Stimulated activated CD8-positive, alpha-beta memory T cell treated with anti-CD3 and anti-CD28 coated beads, Interleukin-12 subunit alpha, Interleukin-12 subunit beta, amount 100 ng/mL, for 4 hours (primary cell): ENCODE results near the gene CCL17.

Experiments used
- DNase-seq: peaks from one replicate; pipeline ENCODE4 v3.0.0-alpha.2; 2020; ENCODE audit warnings: low read depth

Gene CCL17

GRCh38 chr16:57377080-57377841, 27.3 kb upstream of the CCL17 start:
- no peak for DNase-seq

- no peak for DNase-seq
Observed at GRCh38 chr16:57379579-57379978, 25.0 kb upstream of the CCL17 start.

- no peak for DNase-seq
Observed at GRCh38 chr16:57380671-57381462, 23.7 kb upstream of the CCL17 start.

- no peak for DNase-seq
Observed at GRCh38 chr16:57381791-57382534, 22.6 kb upstream of the CCL17 start.

GRCh38 chr16:57382535-57383275, 21.9 kb upstream of the CCL17 start:
- DNase-seq: no peak

- no peak for DNase-seq
Observed at GRCh38 chr16:57383276-57384247, 21.0 kb upstream of the CCL17 start.

GRCh38 chr16:57384248-57385070, 20.1 kb upstream of the CCL17 start:
- DNase-seq: no peak

- DNase-seq: no peak
Observed at GRCh38 chr16:57385083-57385482, 19.5 kb upstream of the CCL17 start.

GRCh38 chr16:57386381-57386951, 18.1 kb upstream of the CCL17 start:
- DNase-seq: no peak

GRCh38 chr16:57387598-57388354, 16.8 kb upstream of the CCL17 start:
- DNase-seq: no peak

GRCh38 chr16:57388359-57389086, 16.0 kb upstream of the CCL17 start:
- no peak for DNase-seq

- no peak for DNase-seq
Observed at GRCh38 chr16:57389087-57389468, 15.5 kb upstream of the CCL17 start.

GRCh38 chr16:57390636-57391295, 13.8 kb upstream of the CCL17 start:
- DNase-seq: no peak

GRCh38 chr16:57391300-57391699, 13.3 kb upstream of the CCL17 start:
- DNase-seq: no peak

- no peak for DNase-seq
Observed at GRCh38 chr16:57391708-57392107, 12.9 kb upstream of the CCL17 start.

GRCh38 chr16:57392694-57393093, 11.9 kb upstream of the CCL17 start:
- DNase-seq: no peak

- DNase-seq: no peak
Observed at GRCh38 chr16:57394444-57394843, 10.1 kb upstream of the CCL17 start.

GRCh38 chr16:57395026-57395425, 9.5 kb upstream of the CCL17 start:
- DNase-seq: no peak
